ENCODE results near the gene EIF3B. TPM values are rescaled to one million over a fixed set of nuclear protein-coding genes. Genes with fewer than 3 reads are reported as not detected.

Gene EIF3B
- total RNA-seq, 1 donor from 2014 or later: 132 TPM

- no peak overlapping the region for H3K27ac Mint-ChIP-seq (ENCODE audit: unreplicated experiment)
- no peaks in the 10 kb centered on the region for H3K36me3 Mint-ChIP-seq (ENCODE audit: unreplicated experiment)
- DNase-seq (ENCODE audit: extremely low spot score, unreplicated experiment): no peak
- H3K4me3 Mint-ChIP-seq (ENCODE audit: unreplicated experiment): no peak overlapping the region
- peaks cover 12% of the 10 kb centered on the region for H3K4me1 Mint-ChIP-seq (ENCODE audit: unreplicated experiment)
- no peaks in the 10 kb centered on the region for H3K27me3 Mint-ChIP-seq (ENCODE audit: unreplicated experiment)
- H3K9me3 Mint-ChIP-seq (ENCODE audit: unreplicated experiment): no peaks in the 10 kb centered on the region
- no peak for TF ChIP-seq CTCF (IDR thresholded peaks at IDR 0.05)
Measured at GRCh38 chr7:2316578-2316977, 38.0 kb upstream of the EIF3B start.

GRCh38 chr7:2317556-2318293 is 36.9 kb upstream of the EIF3B start:
- Mint-ChIP-seq H3K4me1 (ENCODE audit: unreplicated experiment) (peaks cover 2% of the 10 kb centered on the region), H3K4me3 (ENCODE audit: unreplicated experiment) (no peak overlapping the region), H3K36me3 (ENCODE audit: unreplicated experiment) (no peaks in the 10 kb centered on the region), H3K9me3 (ENCODE audit: unreplicated experiment) (no peaks in the 10 kb centered on the region), H3K27ac (ENCODE audit: unreplicated experiment) (no peak overlapping the region), H3K27me3 (ENCODE audit: unreplicated experiment) (no peaks in the 10 kb centered on the region)
- no peak for TF ChIP-seq CTCF (IDR thresholded peaks at IDR 0.05)
- no peak for DNase-seq (ENCODE audit: extremely low spot score, unreplicated experiment)

- TF ChIP-seq CTCF (IDR thresholded peaks at IDR 0.05): peak; percentile 16
- Mint-ChIP-seq H3K9me3 (ENCODE audit: unreplicated experiment) (no peaks in the 10 kb centered on the region), H3K27ac (ENCODE audit: unreplicated experiment) (no peak overlapping the region), H3K4me3 (ENCODE audit: unreplicated experiment) (no peak overlapping the region), H3K27me3 (ENCODE audit: unreplicated experiment) (no peaks in the 10 kb centered on the region), H3K36me3 (ENCODE audit: unreplicated experiment) (no peaks in the 10 kb centered on the region), H3K4me1 (ENCODE audit: unreplicated experiment) (no peaks in the 10 kb centered on the region)
- DNase-seq (ENCODE audit: extremely low spot score, unreplicated experiment): no peak
Measured at GRCh38 chr7:2321020-2321419, 33.6 kb upstream of the EIF3B start.

- Mint-ChIP-seq H3K4me3 (ENCODE audit: unreplicated experiment) (no peak overlapping the region), H3K9me3 (ENCODE audit: unreplicated experiment) (no peaks in the 10 kb centered on the region), H3K36me3 (ENCODE audit: unreplicated experiment) (no peaks in the 10 kb centered on the region), H3K27me3 (ENCODE audit: unreplicated experiment) (no peaks in the 10 kb centered on the region), H3K27ac (ENCODE audit: unreplicated experiment) (no peak overlapping the region), H3K4me1 (ENCODE audit: unreplicated experiment) (no peaks in the 10 kb centered on the region)
- no peak for DNase-seq (ENCODE audit: extremely low spot score, unreplicated experiment)
- TF ChIP-seq CTCF (IDR thresholded peaks at IDR 0.05): no peak
Measured at GRCh38 chr7:2325162-2325561, 29.5 kb upstream of the EIF3B start.

- no peak for DNase-seq (ENCODE audit: extremely low spot score, unreplicated experiment)
- Mint-ChIP-seq H3K36me3 (ENCODE audit: unreplicated experiment) (no peaks in the 10 kb centered on the region), H3K4me3 (ENCODE audit: unreplicated experiment) (no peak overlapping the region), H3K27ac (ENCODE audit: unreplicated experiment) (no peak overlapping the region), H3K27me3 (ENCODE audit: unreplicated experiment) (no peaks in the 10 kb centered on the region), H3K4me1 (ENCODE audit: unreplicated experiment) (no peaks in the 10 kb centered on the region), H3K9me3 (ENCODE audit: unreplicated experiment) (no peaks in the 10 kb centered on the region)
- TF ChIP-seq CTCF (IDR thresholded peaks at IDR 0.05): no peak
Measured at GRCh38 chr7:2326951-2327350, 27.7 kb upstream of the EIF3B start.
